Stimulated activated CD4-positive, alpha-beta T cell treated with anti-CD3 and anti-CD28 coated beads, Interleukin-12 subunit alpha, Interleukin-12 subunit beta, amount 100 ng/mL, for 4 hours (primary cell): ENCODE results near the gene SLIRP.
A peak's percentile ranks its signal among the peaks of the same experiment; 100 is the strongest.
"Not testable (repeated sequence)": the region's sequence is repeated elsewhere in the genome, so short reads cannot be mapped to it uniquely, and the experiment has no call there.

Experiments
- DNase-seq: peaks from one replicate; pipeline ENCODE4 v3.0.0-alpha.2; 2020

SLIRP gene

GRCh38 chr14:77746064-77746702 lies 38.3 kb downstream of the SLIRP start:
- DNase-seq, result no peak

DNA sequence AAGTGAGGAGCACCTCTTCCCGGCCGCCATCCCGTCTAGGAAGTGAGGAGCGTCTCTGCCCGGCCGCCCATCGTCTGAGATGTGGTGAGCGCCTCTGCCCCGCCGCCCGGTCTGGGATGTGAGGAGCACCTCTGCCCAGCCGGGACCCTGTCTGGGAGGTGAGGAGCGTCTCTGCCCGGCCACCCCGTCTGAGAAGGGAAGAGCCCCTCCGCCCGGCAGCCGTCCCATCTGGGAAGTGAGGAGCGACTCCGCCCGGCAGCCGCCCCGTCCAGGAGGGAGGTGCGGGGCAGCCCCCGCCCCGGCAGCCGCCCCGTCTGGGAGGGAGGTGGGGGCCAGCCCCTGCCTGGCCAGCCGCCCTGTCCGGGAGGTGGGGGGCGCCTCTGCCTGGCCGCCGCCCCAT lies 39.5 kb downstream of the SLIRP start:
- not testable (repeated sequence) for DNase-seq

- no peak for DNase-seq
Measured at GRCh38 chr14:77752266-77752665, 44.4 kb downstream of the SLIRP start.

DNA sequence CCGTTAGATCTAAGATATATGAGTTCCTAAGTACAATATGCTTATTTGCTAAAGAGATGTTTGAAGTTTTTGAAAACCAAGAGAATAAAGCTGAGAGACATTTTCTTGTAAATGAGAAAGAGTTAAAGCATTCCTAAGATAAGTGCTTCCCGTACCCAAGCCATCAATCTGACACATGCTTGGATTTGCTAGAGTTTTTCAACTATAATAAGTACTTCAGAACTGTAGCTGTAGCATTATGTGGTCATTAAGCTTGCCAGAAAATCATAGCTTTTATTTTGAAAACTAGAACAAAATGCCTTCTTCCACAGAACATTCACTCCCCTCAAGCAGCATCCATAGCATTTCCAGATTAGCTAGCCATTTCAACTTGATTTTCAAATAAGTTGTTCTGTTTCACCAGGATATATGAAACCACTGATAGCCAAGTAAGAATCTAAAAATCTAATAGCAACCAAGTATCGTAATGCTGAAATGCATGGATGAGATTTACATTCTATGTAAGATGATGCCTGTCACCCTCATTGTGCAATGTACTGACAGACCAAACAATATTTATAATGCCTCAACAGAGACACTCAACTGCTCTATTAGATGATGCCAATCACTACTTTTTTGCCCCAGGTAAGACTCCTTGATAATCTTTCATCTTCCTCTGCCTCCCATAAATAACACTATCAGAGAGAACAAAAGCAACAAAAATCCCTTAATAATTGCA lies 45.1 kb downstream of the SLIRP start:
- no peak for DNase-seq

- DNase-seq, result peak; percentile 85
Measured at GRCh38 chr14:77760381-77761204, 52.7 kb downstream of the SLIRP start, which contains the start of gene SNW1. Gene SNW1, minus strand, starts transcription at chr14:77761156. Its CDS starts 29 bp downstream, at chr14:77761127.

DNA sequence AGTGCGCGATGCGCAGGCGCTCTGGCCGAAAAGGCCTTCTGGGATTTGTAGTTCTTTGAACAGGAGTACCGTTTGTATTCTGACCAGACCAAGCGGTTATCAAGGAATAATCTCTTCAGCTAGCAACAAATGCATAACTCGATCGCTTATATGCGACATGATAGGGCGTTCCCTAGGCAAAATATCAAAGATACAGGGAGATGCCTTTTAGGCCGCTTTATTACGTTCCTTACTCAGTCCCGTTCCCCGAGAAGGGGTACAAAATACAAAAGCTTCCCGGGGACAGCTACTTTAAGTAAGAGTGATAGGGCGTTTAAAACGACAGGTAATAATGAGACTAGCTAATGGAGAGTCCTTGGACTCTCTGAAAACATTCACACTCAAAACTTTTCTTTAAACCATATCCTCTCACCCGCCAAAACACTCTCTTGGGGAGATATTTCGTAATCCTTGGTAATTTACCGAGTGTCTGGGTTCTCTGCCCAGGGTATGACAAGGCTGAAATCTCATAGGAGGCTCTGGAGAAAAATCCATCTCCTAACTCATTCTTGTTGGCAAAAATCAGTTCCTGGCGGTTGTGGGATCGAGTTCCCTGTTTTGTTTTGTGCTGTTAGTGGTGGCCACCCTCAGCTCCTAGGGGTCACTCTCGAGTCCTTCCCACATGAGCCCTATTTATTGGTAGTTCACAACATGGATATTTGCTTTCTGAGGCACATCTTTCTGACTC lies 53.5 kb downstream of the SLIRP start:
- DNase-seq, result no peak

- DNase-seq, result no peak
Measured at GRCh38 chr14:77763316-77763715, 55.4 kb downstream of the SLIRP start.

- no peak for DNase-seq
Measured at GRCh38 chr14:77763978-77764377, 56.1 kb downstream of the SLIRP start.
